Fibroblast of pulmonary artery (primary cell): ENCODE data around the gene NUTM2E.
"Not testable (repeated sequence)": the region's sequence is repeated elsewhere in the genome, so short reads cannot be mapped to it uniquely, and the experiment has no call there.

ENCODE experiments used
- DNase-seq: peaks from one replicate; pipeline ENCODE4 v3.0.0-alpha.2; 2010; ENCODE audit warnings: low read depth
- H3K4me3 ChIP-seq: replicated peaks from 2 replicates; pipeline ENCODE4 v1.5.1; 2011; ENCODE audit warnings: low read depth, mild to moderate bottlenecking, control low read depth, low read length, moderate library complexity
- CTCF ChIP-seq: IDR thresholded peaks from 2 replicates; pipeline ENCODE4 v1.5.1; 2011; ENCODE audit warnings: mild to moderate bottlenecking, control low read depth, low read length, inconsistent platforms; ENCODE audit errors: missing control alignments

NUTM2E gene

GRCh38 chr10:79826496-79827215 lies at the start of gene NUTM2E:
Gene NUTM2E (plus strand): TSS chr10:79826739. CDS start chr10:79841741, 15,002 bp downstream.
- H3K4me3 ChIP-seq: peak within 1 kb of the TSS; percentile 56
- DNase-seq: peak; percentile 74

- not testable (repeated sequence) for H3K4me3 ChIP-seq, DNase-seq
Observed at GRCh38 chr10:79777997-79778396, 48.5 kb upstream of the NUTM2E start.

- DNase-seq: peak; percentile 79
- not testable (repeated sequence) for H3K4me3 ChIP-seq
- peak; percentile 47 for TF ChIP-seq CTCF
Observed at GRCh38 chr10:79779310-79779938, 47.1 kb upstream of the NUTM2E start.

GRCh38 chr10:79779992-79780391 lies 46.5 kb upstream of the NUTM2E start:
- not testable (repeated sequence) for H3K4me3 ChIP-seq, DNase-seq

- not testable (repeated sequence) for DNase-seq
Observed at GRCh38 chr10:79781584-79781983, 45.0 kb upstream of the NUTM2E start.

GRCh38 chr10:79787455-79787952 lies 39.0 kb upstream of the NUTM2E start:
- DNase-seq, H3K4me3 ChIP-seq: not testable (repeated sequence)

More at GRCh38 chr10:79781584-79781983, 45.0 kb upstream of the NUTM2E start:
- not testable (repeated sequence) for H3K4me3 ChIP-seq

- DNase-seq, H3K4me3 ChIP-seq: not testable (repeated sequence)
Observed at GRCh38 chr10:79789351-79789750, 37.2 kb upstream of the NUTM2E start.

GRCh38 chr10:79791906-79792517 lies 34.5 kb upstream of the NUTM2E start:
- DNase-seq, H3K4me3 ChIP-seq: not testable (repeated sequence)

GRCh38 chr10:79799337-79799736 lies 27.2 kb upstream of the NUTM2E start:
- DNase-seq, H3K4me3 ChIP-seq: not testable (repeated sequence)

GRCh38 chr10:79805857-79806256 lies 20.7 kb upstream of the NUTM2E start:
- not testable (repeated sequence) for H3K4me3 ChIP-seq
- DNase-seq: peak; percentile 2

GRCh38 chr10:79811895-79812294 lies 14.6 kb upstream of the NUTM2E start:
- H3K4me3 ChIP-seq, DNase-seq: not testable (repeated sequence)

- DNase-seq, H3K4me3 ChIP-seq: not testable (repeated sequence)
Observed at GRCh38 chr10:79816290-79816689, 10.2 kb upstream of the NUTM2E start.

- DNase-seq, H3K4me3 ChIP-seq: not testable (repeated sequence)
Observed at GRCh38 chr10:79823387-79823786, 3.2 kb upstream of the NUTM2E start.

GRCh38 chr10:79825587-79826011 lies 940 bp upstream of the NUTM2E start:
- not testable (repeated sequence) for DNase-seq
- H3K4me3 ChIP-seq: peak overlapping the region; percentile 56

- H3K4me3 ChIP-seq: peak overlapping the region; percentile 54
- DNase-seq: not testable (repeated sequence)
Observed at GRCh38 chr10:79826131-79826495, 426 bp upstream of the NUTM2E start.

GRCh38 chr10:79833833-79834232 lies 7.3 kb downstream of the NUTM2E start:
- not testable (repeated sequence) for DNase-seq, H3K4me3 ChIP-seq

- H3K4me3 ChIP-seq, DNase-seq: not testable (repeated sequence)
Observed at GRCh38 chr10:79835891-79836290, 9.4 kb downstream of the NUTM2E start.

- not testable (repeated sequence) for DNase-seq, H3K4me3 ChIP-seq
Observed at GRCh38 chr10:79836891-79837290, 10.4 kb downstream of the NUTM2E start.
